HG02571 (cell line): ENCODE results near the gene PLEKHA6.

Experiments used
- ATAC-seq: cut with Tn5 transposase; IDR thresholded peaks from one replicate; pipeline ENCODE4 v1.9.1; 2021; ENCODE audit warnings: mild to moderate bottlenecking, moderate library complexity; ENCODE audit not compliant: unreplicated experiment

PLEKHA6 gene

GRCh38 chr1:204383163-204383904 is 23.6 kb upstream of the PLEKHA6 start:
- no peak for ATAC-seq

GRCh38 chr1:204382714-204383083 is 23.0 kb upstream of the PLEKHA6 start:
- no peak for ATAC-seq

DNA sequence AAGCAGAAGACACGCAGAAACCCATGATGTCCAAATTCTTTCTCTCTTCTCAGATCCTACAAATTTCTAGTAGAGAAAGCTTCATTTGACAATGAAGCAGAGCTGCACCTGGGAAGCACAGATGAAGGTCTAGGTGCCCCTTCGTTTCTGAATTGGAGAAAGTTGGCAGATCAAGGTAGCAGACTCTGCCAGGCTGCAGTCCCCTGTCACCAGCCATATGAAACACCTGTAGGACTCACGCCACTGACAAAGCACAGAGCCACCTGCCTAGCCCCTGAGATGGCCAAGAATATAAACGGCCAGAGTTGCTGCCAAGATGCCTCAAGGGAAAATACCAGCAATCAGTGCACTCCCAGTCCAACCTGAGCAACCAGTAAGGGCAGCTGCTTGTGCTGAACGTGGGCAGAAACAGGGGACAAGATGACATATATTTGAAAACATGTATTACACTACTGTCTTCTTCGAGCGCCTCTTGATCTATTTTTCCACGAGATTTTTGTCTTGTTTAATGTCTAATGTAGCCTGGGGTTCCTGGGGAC is 20.6 kb upstream of the PLEKHA6 start:
- no peak for ATAC-seq

- ATAC-seq = no peak
These were observed 18.3 kb upstream of the PLEKHA6 start for GRCh38 chr1:204377800-204378668.

GRCh38 chr1:204376919-204377799 is 17.4 kb upstream of the PLEKHA6 start:
- ATAC-seq = no peak

- ATAC-seq = no peak
These were observed 16.7 kb upstream of the PLEKHA6 start for GRCh38 chr1:204376465-204376864.

GRCh38 chr1:204373911-204374310 is 14.2 kb upstream of the PLEKHA6 start:
- ATAC-seq = no peak

- ATAC-seq = no peak
These were observed 10.4 kb upstream of the PLEKHA6 start for GRCh38 chr1:204370176-204370575.

- ATAC-seq = no peak
These were observed 9.4 kb upstream of the PLEKHA6 start for GRCh38 chr1:204368996-204369726.

DNA sequence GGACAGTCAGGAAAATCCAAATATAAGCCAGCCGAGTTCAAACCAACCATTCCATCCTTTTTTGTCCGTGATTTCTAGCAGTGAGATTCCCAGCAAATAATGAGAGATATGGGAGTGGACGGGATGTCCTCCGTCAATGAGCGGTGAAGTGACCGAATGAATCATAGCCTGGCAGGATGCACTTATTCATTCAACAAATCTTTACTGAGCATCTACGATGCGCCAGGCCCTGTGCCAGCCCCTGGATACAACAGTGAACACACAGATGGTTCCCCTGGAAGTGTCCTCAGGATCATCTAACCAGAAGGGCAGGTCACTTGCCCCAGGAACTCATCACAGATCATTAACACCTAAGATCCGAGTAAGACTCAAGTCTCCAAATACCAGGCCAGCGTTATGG is 8.2 kb upstream of the PLEKHA6 start:
- no peak for ATAC-seq

GRCh38 chr1:204367193-204367858 is 7.6 kb upstream of the PLEKHA6 start:
- ATAC-seq = no peak

GRCh38 chr1:204366759-204367158 is 7.0 kb upstream of the PLEKHA6 start:
- ATAC-seq = no peak

GRCh38 chr1:204363335-204364114 is 3.8 kb upstream of the PLEKHA6 start:
- no peak for ATAC-seq

GRCh38 chr1:204362984-204363334 is 3.2 kb upstream of the PLEKHA6 start:
- ATAC-seq = no peak

DNA sequence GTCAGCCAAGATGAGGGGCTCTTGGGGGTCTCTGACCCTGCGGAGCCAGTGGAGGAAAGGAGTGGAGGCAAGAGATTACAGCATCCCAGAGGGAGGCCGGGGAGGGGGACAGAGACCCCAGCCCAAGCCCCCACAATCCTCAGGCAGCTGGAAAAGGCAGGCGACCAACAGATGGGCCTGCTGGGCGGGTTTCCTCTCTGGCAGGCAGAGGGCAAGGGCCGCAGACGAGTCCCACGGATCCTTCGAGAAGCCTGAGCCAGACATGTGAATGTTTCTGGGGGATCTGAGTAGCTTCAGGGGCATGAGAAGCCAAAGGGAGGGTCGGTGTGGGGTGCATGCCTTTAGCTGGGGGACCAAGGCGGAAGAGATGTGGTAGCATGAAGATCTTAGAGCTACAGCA is 2.1 kb upstream of the PLEKHA6 start:
- no peak for ATAC-seq

DNA sequence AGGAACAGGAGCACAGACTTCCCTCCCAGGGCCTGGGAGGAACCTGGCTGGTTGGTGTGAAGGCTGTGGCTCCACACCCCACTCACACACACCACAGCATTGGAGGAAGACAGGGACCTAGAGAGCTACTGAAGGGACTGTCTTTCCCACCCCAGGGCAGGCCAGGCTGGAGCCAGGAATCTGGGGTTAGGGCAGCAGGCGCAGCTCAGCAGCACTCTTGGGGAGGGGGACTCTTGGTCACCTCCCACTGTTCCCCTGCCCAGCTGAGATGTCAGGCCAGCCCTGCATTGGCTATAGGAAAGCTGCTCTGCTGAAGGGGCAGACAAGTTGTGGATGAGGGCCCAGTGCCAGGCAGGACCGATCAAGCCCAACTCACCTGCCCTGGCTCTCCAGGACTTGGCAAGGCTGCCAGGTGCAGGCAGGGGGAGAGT is 1.6 kb upstream of the PLEKHA6 start:
- no peak for ATAC-seq

DNA sequence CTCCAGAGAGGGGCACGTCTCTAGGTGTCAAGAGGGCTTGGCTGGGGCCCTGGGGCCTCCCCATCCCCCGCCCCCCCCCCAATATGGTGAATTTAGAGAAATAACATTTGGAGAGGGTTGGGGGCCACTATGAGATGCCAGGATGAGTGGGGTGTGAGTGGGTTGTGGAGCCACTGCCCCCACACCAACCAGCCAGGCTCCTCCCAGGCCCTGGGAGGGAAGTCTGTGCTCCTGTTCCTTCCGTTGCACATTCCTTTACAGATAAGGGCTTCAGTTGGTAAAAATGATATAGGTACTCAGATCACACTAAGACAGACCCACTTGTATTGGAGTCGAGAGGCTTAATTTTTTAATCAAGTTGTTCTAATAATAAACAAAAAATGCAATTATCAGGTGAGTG is 585 bp upstream of the PLEKHA6 start:
- ATAC-seq = no peak

DNA sequence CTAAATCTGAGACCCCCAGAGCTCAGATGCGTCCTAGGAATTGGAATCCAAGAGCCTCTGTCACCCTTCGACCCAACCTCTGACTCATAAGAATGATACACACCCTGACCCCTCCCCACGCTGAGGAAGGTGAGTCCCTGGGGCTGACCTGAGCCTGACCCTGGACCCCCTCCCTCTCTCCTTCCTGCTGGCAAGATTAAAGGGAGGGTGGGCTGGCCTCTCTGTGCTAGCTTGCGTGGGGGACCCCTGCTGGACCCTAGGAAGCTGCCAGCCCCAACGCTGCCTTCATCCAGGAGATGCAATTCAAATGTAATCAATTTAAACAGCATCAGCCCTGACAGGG is 627 bp downstream of the PLEKHA6 start:
- ATAC-seq = no peak

DNA sequence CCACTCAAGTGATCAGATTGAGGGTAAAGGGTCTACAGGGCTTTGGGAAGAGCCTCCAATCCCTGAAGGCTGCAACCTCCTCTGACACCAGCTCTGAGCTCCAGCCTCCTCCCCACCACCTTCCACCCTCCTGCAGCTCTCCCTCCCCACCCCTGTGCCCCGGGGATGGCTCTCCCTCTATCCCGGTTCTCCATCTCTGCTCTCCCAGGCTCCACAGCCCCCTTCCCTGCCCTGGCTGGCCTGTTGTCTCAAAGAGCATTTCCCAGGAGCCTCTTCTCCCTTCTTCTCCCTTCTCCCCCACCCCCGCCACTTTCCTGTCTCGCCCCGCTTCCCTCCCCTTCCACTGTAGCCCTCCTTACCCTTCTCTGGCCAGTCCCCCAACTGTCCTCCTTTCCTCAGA is 1.1 kb downstream of the PLEKHA6 start:
- no peak for ATAC-seq
